ENCODE results near the gene PALM.
A peak's percentile ranks its signal among the peaks of the same experiment; 100 is the strongest.

Gene PALM

DNA sequence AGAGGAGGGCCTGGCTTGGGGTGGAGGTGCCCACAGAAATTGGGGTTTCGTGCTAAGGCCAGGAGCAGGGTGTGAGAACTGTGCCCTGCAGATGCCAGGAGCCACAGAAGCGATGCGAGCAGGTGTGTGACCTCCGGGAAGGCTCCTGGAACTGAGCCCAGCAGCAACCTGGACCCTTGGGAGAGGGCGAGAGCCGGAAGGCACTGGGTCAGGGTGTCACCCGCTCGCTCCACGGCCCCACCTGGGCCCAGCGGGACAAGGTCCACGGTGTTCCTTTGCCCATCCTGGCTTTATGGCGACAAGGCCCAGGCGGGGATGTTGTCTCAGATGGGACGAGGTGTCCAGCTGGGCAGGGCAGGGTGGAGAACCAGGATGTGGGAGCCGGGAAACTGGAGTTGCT lies 46.3 kb downstream of the PALM start:
- DNase-seq = no peak

DNA sequence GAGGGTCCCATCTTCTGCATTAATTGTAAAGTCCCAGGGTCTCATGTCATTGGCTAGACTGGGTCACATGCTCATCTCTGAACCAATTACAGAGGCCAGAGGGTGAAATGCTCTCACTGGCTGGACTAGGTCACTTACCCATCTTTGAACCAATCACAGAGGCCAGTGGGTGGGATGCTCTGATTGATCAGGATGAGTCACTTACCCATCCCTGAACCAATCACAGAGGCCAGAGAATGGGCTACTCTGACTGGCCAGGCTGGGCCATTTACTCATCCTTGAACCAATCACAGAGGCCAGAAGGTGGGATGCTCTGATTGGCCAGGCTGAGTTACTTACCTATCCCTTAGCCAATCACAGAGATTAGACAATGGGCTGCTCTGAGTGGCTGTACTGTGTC lies 47.5 kb downstream of the PALM start:
- no peak for DNase-seq

DNA sequence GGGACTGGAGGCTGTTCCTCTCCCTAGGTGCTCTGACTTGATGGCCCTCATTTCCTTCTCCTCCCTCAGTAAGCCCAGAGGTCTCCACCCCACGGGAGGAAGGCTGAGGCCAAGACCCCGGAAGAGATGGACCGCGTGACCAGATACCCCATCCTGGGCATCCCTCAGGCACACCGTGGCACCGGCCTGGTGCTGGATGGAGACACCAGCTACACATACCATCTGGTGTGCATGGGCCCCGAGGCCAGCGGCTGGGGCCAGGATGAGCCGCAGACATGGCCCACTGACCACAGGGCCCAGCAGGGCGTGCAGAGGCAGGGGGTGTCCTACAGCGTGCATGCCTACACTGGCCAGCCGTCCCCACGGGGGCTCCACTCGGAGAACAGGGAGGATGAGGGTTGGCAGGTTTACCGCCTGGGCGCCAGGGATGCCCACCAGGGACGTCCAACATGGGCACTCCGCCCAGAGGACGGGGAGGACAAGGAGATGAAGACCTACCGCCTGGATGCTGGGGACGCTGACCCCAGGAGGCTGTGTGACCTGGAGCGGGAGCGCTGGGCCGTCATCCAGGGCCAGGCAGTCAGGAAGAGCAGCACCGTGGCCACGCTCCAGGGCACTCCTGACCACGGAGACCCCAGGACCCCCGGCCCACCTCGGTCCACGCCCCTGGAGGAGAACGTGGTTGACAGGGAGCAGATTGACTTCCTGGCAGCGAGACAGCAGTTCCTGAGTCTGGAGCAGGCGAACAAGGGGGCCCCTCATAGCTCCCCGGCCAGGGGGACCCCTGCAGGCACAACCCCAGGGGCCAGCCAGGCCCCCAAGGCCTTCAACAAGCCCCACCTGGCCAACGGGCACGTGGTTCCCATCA lies 48.3 kb downstream of the PALM start:
- no peak for DNase-seq

DNA sequence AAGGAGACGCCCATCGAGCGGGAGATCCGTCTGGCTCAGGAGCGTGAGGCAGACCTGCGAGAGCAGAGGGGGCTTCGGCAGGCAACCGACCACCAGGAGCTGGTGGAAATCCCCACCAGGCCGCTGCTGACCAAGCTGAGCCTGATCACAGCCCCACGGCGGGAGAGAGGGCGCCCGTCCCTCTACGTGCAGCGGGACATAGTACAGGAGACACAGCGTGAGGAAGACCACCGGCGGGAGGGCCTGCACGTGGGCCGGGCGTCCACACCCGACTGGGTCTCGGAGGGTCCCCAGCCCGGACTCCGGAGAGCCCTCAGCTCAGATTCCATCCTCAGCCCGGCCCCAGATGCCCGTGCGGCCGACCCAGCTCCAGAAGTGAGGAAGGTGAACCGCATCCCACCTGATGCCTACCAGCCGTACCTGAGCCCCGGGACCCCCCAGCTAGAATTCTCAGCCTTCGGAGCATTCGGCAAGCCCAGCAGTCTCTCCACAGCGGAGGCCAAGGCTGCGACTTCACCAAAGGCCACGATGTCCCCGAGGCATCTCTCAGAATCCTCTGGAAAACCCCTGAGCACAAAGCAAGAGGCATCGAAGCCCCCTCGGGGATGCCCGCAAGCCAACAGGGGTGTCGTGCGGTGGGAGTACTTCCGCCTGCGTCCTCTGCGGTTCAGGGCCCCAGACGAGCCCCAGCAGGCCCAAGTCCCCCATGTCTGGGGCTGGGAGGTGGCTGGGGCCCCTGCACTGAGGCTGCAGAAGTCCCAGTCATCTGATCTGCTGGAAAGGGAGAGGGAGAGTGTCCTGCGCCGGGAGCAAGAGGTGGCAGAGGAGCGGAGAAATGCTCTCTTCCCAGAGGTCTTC lies 49.3 kb downstream of the PALM start:
- DNase-seq = no peak

DNA sequence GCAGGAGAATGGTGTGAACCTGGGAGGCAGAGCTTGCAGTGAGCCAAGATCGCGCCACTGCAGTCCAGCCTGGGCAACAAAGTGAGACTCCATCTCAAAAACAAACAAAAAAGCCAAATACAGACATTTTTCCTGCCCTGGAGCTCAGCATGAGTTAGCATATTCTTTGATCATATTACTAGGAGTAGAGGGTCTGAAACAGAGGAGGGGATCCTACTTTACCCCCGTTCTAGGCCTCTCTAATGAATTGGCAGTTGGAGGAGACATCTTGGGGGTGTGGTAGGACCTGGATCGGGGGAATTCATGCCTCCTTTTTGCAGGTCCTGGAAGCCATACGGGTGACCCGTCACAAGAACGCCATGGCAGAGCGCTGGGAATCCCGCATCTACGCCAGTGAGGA lies 54.4 kb downstream of the PALM start:
- DNase-seq = no peak

DNA sequence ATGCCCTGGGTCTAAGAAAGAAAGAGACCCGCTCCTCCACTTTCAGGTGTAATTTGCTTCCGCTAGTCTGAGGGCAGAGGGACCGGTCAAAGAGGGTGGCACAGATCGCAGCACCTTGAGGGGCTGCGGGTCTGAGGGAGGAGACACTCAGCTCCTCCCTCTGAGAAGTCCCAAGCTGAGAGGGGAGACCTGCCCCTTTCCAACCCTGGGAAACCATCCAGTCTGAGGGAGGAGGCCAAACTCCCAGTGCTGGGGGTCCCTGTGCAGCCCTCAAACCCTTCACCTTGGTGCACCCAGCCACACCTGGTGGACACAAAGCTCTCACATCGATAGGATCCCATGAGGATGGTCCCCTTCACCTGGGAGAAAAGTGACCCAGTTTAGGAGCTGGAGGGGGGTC lies 55.1 kb downstream of the PALM start:
- DNase-seq = no peak

DNA sequence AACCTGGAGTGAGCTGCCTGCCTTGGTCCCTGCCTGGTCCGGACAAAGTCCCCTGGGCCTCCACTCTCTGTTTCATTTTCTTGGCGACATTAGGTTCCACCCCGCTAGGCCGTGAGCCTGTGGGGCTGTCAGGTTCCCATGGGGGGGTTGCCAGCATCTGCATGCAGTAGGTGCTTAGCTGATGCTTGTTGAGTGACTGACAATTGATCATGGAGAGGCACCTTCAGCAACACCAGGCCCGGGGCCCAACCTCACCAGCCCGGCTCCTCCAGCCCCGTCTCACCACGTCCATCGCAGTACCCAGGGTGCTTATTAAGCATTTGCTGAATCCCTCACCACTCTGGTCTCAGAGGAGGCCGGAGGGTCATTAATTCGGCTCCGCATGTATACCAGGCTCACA lies 55.6 kb downstream of the PALM start:
- DNase-seq = no peak

DNA sequence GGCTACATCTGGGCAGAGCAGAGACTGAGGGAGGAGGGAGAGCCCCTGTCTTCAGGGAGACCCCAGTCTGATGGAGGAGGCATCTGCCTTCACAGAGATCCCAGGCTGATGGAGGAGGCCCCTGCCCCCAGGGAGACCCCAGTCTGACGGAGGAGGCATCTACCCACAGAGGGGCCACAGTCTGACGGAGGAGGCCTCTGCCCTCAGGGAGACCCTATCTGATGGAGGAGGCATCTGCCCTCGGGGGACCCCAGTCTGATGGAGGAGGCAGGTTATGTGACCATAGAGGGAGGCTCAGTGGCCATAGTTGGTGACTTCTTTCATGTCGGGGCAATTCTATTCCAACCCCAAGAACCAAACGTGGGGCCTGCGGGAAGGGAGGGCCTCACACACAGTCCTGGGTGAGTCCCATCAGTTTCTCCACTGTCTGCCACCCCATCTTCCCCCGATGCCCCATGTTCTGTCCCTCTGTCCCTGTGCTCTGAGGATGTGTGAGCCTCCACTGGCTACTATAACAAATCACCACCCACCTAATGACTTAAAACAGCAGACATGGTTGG lies 56.5 kb downstream of the PALM start:
- DNase-seq = no peak

DNA sequence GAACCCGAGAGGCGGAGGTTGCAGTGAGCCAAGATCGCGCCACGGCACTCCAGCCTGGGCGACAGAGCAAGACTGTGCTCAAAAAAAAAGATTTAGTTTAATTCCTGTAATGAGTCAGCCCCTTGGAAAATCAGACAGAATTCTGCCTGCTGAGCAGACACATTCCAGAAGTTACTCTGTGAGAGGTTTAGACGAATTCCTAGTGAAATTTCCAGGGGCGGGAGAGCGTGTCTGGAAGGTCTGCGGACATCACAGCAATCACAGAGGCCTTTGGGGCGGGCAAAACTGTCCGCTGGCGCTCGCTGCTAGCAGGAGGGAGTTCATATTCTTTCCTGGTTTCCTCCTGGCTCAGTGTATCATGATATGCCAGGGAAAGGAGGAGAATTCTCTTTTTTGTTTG lies 59.7 kb downstream of the PALM start:
- no peak for DNase-seq

DNA sequence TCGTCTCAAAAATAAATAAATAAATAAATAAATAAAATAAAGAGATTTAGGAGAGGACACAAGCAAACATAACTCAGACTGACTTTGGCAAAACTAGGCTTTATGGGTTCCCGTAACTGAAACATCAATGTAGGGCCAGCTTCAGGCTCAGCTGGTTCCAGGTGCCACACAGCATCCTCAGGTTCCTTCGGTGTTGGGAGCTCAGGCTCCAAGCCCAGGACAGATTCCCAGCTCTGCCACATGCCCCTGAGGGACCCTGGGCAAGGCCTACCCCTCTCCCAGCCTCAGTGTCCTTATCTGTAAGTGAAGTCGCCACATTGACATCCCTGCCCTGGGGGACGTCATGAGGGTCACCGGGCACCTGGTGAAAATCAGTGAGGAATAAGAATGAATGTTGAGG lies 60.9 kb downstream of the PALM start:
- no peak for DNase-seq

DNA sequence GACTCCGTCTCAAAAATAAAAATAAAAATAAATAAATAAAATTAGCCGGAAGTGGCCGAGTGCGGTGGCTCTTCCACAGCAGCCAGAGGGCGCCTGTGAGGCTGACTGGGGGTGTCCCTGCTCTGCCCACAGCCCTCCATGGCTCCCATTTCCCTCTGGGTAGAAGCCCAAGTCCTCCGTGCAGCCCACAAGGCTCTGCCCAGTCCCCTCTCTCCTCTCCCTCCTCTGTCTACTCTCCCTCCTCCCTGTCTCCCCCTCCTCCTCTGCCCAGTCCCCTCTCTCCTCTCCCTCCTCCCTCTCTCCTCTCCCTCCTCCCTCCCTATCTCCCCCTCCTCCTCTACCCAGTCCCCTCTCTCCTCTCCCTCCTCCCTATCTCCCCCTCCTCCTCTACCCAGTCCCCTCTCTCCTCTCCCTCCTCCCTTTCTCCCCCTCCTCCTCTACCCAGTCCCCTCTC lies 62.6 kb downstream of the PALM start:
- peak; percentile 38 for DNase-seq

DNA sequence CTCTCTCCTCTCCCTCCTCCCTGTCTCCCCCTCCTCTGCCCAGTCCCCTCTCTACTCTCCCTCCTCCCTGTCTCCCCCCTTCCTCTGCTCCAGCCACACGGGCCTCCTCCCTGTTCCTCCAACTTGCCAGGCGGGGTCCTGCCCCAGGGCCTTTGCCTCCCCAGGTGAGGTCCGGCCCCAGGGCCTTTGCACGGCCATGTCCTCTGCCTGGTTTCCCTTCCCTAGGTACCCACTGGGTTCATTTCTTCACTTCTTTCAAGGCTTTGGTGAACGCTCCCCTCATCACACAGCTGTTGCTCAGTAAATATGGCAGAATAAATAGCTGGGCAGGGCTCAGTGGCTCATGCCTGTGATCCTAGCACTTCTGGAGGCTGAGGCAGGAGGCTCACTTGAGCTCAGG lies 63.3 kb downstream of the PALM start:
- DNase-seq = no peak

DNA sequence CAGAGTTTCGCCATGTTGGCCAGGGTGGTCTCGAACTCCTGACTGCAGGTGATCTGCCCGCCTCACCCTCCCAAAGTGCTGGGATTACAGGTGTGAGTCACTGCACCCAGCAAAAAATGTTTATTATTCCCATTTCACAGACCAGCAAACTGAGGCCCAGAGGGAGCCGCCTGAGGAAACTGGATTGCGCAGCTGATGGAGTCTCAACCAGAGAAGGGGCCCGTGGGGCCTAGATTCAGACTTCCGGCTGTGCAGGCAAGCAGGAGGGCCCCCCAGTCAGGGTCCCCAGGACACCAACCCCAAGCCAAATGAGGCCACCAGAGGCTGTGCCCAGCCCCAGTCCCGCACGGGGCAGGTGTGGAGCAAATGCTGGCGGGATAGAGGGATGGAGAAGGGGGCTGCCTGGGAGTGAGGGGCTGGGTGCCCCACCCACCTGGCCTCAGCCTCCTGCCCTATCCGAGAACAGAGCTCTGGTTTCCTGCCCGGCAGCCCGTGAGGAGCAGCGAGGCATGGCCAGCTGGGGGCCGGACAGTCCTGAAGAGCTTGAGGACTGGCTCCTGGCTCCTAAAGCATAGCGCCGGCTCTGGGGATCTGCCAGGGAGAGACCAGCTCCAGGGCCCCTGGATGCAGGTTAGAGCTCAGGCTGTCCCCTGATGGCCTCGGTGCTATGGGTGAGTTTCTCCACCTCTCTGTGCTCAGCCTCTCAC lies 64.1 kb downstream of the PALM start:
- DNase-seq = no peak

DNA sequence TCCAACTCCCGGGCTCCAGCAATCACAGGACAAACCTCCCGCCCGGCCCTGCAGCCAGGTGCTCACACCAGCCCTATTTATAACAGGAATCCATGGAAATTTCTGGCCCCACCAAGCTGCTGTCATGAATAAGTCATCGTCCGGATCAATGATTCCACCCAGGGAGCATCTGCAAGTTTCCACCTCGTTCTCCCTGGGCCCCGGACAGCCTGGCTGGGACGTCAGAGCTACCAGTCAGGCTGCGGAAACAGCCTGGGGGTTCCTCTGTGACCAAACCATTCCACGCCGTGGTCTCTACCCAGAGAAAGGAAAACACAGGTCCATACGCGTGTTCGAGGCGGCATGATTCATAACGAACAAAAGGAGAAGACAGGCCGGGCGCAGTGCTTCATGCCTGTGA lies 67.8 kb downstream of the PALM start:
- no peak for DNase-seq

DNA sequence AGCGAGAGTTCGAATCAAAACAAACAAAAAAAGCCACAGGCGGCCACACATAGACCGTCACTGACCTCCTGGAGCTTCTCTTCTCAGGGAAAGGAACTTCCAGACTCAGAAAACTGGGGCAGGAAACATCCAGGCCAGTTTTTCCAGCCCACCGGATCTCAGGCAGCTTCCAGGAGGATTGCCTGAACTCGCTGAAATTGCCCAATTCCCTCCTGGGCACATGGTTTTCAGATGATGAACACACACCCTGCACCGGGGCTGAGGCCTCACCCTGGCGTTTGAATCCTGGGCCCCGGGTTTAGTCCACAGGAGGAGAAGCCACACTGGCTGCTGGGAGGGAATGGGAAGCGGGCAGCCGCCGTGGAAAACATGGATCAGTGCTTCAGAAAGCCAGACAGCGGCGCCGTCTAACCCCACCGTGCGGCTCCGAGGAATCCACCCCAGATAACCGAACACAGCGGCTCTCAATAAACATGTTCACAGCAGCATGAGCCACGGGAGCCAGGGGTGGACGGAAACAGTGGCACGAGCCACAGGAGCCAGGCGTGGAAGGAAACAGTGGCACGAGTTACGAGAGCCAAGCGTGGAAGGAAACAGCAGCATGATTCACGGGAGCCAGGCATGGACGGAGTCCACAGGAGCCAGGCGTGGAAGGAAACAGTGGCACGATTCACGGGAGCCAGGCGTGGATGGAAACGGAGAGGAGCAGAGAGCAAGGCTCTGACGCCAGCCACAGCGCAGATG lies 70.3 kb downstream of the PALM start:
- DNase-seq = no peak

DNA sequence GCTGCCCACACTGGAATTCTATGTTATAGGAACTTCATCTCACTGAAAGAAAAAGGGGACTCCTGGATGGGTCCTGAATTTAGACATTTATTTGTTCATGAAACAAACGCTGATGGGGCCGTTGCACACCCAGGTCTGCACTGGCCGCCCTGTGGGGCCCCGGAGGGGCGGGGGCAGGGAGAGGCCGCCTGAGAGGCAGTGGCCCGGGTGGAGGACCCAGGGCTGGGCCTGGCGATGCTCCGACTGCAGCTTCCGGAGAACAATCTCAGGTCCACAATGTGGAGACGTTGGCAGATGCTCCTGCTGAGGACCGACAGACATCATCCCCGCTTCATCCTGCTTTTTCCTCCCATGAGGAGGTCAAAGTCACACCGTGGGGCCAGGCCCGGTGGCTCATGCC lies 72.2 kb downstream of the PALM start:
- DNase-seq = no peak

DNA sequence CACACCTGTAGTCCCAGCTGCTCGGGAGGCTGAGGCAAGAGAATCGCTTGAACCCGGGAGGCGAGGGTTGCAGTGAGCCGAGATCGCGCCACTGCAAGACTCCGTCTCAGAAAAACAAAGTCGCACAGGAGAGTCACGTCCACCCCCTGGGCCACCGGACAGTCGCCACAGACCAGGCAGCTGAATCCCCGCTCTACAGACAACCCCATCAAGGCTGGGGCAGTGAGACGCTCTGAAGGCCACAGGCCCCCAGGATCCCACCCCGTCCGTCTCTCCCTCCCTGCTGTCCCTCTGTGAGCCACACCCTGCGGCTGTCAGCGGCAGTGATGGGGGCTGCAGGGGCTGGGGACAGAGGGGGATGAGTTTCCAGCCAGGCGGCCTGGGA lies 73.1 kb downstream of the PALM start:
- no peak for DNase-seq

DNA sequence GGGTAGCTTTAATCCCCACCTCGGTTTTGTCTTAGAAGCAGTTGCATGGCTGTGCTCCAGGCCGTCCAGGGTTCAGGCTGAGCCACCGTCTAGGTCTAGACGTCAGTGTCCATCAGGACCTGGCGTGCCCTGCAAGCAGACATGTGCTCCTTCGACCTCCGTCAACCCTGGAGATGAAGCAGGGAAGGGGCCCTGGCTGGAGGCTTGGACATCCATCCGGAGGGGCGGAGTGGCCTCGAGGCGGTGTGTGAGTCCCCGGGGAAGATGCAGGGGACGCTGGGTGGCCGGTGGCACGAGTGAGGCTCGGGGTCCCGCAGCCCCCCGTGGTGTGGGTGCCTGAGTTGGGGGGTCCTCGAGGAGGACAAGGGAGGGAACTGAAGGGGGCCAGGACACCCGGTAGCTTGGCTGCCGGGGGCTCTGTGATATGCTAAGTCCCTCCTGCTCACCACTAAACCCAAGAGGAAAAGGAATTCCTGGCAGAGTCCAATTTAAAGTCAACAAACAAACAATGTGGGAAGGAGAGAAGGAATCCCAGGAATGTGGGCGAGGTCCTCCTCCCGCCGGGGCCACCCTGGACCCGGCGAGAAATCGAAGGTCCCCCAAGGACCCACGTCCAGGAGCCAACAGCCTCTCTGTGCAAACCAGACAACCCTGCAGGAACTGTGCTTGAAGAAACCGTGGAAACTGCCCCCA lies 73.6 kb downstream of the PALM start:
- DNase-seq = no peak

DNA sequence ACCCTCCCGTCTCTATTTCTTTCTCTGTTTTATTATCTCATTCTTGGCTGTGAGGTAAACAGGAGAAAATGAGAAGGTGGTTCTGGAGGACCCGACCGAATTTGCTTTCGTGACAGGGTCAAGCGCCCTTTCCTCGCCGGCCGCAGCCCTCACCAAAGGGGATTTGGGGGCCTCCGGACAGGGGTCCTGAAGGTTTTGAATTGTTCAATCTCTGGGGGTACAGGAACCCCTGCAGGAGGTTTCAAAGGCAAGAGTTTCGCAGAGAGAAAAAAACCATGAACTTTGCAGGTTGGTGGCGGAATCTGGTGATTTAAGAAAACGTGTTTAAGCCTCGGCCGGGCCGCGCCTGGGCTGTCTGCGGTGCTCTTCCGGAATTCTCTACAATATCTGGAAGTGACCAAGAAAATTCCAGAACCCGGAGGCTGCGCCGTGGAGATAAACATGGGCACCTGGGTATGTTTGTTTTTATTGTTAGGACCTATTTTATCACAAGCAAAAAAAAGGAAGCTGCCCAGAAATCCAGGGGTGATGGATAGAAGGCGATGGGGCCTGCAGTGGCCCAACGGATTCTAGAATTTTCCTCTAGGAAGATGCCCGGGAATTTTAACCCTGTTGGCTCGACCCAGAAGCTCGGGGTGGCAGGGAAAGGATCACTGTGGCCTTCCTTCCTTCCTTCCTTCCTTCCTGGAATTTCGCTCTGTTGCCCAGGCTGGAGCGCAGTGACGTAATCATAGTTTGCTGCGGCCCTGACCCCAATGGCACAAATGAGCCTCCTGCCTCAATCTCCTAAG lies 74.3 kb downstream of the PALM start:
- no peak for DNase-seq

DNA sequence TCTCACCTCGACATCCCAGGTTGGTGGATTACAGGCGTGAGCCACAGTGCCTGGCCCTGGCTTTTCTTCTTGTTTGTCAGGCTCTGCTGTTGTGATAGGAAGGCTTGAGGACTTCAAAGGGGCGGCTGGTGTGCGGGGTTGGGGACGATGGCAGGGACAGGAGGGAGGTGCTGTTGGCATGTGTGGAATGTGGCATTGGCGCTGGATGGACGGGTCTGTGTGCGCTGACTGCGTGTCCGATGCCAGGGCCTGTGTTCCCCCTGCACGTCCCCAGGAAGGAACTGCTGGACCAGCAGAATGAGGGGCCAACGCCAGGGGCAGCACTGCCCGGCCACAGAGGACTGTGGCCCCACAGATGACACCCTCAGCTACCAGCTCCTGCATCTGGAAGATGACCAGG lies 75.8 kb downstream of the PALM start:
- no peak for DNase-seq

DNA sequence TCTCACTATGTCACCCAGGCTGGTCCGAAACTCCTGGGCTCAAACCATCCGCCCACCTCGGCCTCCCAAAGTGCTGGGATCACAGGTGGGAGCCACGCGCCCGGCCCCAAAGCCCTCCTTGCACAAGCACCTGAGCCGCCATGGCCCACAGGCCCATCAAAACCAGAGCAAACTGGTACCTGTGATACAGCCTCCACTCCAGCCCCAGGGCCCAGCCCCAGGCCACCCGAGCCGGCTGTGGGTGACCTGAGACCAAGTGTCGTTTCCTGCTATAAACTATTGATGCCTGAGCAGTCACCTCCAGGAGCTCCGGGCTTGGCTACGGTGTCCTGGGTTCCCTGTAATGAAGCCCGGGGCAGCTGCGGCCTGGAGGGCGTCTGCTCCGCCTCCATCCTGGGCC lies 78.8 kb downstream of the PALM start:
- DNase-seq = no peak
